ENCODE data around the gene NEK1.
"Not testable (repeated sequence)": the region's sequence is repeated elsewhere in the genome, so short reads cannot be mapped to it uniquely, and the experiment has no call there.

NEK1 gene

GRCh38 chr4:169626331-169627282 is 14.2 kb upstream of the NEK1 start:
- no peak for DNase-seq (ENCODE audit: low read depth)

DNA sequence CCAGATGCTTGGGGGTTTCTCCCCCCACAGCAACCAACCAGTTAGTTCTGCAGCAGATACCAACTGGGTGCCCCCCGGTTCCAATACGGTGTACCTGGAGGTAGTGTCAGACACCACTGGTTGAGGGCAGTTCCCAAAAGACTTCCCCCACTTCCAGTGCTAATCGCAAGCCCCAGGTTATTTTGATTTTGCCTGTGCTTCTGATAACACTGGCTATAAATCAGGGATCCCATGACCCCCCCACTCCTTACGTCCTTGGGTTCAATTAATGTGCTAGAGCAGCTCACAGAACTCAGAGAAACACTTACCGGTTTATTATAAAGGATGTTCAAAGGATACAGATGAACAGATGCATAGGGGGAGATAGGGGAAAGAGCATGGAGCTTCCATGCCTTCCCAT is 13.5 kb upstream of the NEK1 start:
- no peak for DNase-seq (ENCODE audit: low read depth)

DNA sequence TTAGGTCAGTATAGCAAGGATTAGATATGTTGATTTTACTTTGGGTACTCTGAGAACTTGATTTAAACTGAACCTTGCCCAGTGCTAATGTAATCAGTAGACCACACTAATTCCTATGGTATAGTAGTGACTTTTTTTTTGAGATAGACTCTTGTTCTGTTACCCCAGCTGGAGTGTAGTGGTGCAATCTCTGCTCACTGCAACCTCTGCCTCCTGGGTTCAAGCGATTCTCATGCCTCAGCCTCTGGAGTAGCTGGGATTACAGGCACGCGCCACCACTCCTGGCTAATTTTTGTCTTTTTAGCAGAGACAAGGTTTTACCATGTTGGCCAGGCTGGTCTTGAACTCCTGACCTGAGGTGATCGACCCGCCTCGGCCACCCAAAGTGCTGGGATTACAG is 11.6 kb upstream of the NEK1 start:
- DNase-seq (ENCODE audit: low read depth) = not testable (repeated sequence)

DNA sequence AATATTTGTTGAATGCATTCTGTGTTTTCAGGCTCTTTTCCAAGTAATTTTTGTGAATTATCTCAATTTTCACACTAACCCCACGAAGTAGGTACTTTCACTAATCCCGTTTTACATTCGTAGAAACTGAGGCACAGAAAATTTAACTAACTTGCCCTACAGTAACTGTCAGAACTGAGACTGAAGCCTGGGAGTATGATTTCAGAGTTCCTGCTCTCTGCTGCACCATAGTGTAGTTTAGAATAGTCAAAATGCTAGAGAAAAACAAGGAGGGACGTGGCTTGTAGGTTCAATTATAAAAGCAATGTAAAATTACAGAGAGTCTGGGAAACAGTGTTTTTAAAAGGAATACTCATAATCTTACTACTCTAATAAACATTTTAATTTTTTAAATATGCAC is 10.2 kb upstream of the NEK1 start:
- DNase-seq (ENCODE audit: low read depth) = no peak

GRCh38 chr4:169621731-169622492 is 9.5 kb upstream of the NEK1 start:
- no peak for DNase-seq (ENCODE audit: low read depth)

- no peak for DNase-seq (ENCODE audit: low read depth)
Observed at GRCh38 chr4:169620880-169621248, 8.5 kb upstream of the NEK1 start.

DNA sequence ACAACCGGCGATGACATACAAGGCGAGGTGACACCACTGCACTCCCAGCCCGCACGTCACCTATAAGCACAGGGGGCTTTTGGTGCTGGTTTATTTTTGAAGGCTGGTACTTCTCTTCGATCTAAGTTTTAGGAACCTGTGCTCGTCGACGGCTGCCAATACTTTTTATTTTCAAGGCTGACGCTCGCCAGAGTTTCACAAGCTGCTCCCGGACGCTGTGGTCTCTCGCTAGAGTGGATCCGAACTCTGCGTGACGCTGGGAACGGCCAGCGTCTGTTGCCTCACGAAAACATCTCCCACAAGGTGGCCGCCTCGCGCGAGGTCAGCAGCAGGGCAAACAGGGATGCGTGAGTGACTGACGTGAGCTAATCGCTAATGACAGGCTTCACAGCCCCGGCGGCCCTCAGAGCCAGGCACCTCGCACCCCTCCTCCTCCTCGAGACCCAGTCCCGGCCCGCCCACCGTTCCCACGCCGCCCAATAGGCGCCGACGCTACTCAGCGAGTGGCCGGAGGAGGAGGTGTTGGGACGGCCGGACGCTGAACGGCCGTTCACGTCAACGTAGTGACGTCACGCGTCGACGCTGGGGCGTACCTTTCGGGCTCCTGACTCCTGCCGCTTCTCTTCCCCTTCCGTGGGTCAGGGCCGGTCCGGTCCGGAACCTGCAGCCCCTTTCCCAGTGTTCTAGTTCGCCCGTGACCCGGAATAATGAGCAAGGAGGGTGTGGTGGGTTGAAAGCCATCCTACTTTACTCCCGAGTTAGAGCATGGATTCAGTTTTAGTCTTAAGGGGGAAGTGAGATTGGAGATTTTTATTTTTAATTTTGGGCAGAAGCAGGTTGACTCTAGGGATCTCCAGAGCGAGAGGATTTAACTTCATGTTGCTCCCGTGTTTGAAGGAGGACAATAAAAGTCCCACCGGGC is 7.8 kb upstream of the NEK1 start, which contains the start of gene CLCN3:
CLCN3 (plus strand) TSS at position 621 of the 922 bp plus-strand sequence. CDS start 15,351 bp downstream, outside the sequence.
- peak; percentile 79 for DNase-seq (ENCODE audit: low read depth)

DNA sequence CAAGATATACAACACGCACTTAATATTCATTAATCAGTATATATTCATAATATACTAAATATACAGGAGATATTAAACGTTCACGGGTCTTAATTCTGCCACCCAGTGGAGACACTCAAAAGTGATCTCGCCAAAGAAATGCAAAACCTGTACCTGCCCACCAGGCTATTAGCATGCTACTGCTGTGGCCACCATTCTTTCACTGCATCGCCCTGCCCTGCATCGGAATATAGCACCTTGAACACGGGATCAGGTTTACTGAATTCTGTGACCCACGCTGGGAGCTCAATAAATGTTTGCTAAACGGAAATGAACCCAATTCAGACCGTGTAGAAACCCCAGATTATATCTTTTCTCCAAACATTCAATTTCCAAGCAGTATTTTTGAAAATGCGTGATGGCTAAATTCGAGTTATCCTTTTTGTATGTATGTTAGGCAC is 7.2 kb upstream of the NEK1 start:
- peak; percentile 23 for DNase-seq (ENCODE audit: low read depth)

DNA sequence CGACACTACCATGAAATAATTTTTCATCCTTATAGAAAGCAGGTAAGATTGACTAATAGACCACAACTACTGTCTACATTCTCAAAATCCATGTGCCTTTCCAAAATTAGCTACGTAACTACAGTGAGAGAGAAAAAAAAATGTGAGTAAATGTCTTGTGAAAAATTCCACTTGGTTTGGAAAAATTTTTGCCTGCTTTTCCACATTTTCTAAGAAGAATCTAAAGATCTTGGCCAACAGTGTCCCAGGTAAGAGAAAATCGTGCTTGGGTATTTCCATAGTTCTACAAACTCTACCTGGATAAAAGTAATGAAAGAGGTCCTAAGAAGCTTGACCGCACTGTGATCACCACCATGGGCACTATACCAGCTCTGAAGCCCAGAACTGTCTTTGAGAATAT is 6.6 kb upstream of the NEK1 start:
- DNase-seq (ENCODE audit: low read depth) = no peak

DNA sequence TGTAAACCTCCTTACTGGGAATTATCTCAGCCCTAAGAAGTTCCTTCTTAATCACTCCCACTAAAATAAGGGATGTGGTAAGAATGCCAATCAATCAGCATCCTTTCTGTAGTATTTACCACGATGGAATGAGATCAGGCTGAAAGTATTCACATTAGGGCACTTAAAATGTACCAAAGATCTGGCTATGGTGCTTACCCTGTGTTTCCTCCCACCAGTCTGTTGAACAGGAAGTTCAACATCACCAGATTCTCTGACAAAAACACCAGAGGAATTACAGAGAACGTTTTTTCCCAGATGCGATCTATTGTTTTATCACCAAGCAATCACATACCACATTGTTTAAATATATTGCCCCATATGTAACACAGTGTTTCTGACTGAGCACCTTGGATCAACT is 5.9 kb upstream of the NEK1 start:
- no peak for DNase-seq (ENCODE audit: low read depth)

GRCh38 chr4:169617306-169617705 is 4.9 kb upstream of the NEK1 start:
- no peak for DNase-seq (ENCODE audit: low read depth)

GRCh38 chr4:169616846-169617245 is 4.5 kb upstream of the NEK1 start:
- DNase-seq (ENCODE audit: low read depth) = no peak

GRCh38 chr4:169615467-169616106 is 3.2 kb upstream of the NEK1 start:
- no peak for DNase-seq (ENCODE audit: low read depth)

DNA sequence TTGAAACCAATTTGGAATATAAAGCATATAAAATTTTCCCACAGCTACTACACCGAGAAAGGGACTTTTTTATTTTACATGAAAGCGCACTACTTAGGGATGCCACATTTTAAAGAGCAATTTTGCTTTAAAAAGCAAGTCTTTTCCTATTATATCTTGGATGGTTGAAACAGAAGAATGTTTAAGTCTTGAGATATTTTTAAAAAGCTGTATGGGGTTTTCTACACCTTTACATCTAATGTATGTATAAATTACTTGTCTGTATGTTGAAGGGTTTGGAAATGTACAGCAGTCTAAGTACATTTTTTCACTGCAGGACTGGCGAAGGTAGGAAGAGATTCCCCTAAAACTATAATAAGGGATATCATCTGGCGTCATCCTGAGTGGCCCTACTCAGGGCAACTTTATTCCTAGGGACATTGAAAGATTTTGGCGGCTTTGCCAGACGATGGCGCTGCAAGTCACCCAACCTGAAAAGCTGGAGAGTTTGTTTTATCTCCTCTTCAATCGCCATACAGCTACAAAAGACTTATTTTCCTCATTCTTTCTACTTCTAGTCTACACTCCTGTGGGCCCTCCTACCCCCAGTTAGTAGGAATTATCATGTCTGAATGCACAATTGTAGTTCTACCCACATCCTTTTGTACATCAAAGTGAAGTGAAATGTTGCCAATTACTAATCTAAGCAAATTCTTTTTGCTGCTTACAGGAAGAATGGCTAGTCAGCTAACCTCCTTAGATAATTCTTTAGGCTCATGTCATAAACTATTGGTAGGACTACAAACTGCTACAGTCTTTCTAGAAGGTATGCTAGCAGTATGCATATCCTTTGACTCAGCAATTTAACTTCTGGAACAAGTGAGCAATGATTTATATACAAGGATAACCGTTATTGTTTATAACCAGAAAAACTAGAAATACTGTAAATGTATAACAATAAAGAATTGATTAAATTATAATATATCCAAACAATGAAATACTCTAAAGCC is 782 bp upstream of the NEK1 start:
- DNase-seq (ENCODE audit: low read depth) = peak; percentile 57

DNA sequence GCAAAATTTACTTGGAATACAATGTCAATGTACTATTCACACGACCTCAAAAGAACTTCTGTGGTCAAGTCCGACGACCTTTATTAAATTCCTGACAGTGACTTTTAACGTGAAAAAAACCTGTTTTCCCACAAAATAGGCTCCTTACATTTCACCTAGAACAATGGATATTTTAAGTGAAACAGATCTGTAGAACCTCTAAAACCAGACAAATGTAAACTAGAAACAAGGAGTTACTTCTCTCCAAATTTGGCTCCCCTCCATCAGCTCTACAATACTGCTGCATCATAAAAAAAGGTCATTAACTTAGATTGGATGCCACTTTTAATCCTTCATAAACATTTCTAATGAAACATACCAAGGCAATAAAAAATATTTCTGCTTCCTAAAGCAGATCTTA is 1.2 kb downstream of the NEK1 start:
- no peak for DNase-seq (ENCODE audit: low read depth)

DNA sequence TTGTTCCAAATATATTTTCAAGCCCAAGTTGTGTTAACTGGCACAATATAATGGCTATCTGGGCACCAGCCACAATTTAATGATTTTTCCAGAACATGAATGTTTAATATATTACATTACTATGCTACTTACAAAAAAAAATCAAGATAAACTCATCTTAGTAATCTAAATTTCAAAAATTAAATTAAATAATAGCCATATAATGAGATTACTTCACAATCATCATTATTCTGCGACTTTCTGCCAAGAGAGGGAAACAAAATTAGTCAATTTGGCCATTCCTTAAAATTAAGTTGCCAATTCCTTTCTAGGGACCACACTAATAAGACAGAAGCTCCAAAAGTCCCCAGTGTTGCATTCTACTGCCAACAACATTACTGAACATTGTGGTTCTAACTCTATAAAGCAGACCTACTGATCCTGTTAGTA is 7.5 kb downstream of the NEK1 start:
- no peak for DNase-seq (ENCODE audit: low read depth)

- no peak for DNase-seq (ENCODE audit: low read depth)
Observed at GRCh38 chr4:169604131-169604900, 8.1 kb downstream of the NEK1 start.

GRCh38 chr4:169603312-169603711 is 9.1 kb downstream of the NEK1 start:
- no peak for DNase-seq (ENCODE audit: low read depth)

DNA sequence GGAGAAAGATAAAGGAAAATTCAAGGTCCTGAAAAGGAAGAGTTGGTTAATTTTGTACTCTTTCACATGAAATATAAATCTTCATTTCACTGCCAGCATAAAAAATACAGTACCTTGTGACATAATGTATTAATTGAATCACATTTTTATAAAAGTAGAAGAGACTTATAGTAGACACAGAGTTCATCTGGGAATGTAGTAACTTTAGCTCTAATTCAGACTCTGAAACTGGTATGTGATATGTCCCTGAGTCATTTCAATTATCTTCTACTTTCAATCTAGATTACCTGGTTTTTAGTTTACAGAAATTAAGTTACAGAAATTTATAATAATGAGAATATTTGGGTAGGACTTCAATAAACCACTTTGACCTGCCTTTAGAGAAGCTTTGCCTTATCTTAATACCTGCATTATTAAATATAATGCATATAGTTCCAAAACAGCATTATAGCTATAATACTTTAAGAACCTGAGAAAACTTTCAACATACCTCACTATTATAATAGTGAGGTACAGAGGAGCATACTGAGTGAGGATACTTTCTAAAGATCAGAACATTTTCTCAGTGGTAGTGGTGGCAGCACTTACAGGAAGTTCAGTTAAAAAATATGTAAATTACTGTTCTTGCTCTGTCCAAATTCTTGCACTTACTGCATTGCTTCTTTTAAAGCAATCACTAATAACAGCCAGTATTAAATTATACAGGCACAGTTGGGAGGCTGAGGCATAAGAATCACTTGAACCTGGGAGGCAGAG is 11.2 kb downstream of the NEK1 start:
- no peak for DNase-seq (ENCODE audit: low read depth)
